ENCODE measurements around the gene GADD45G. TPM values are rescaled to one million over a fixed set of nuclear protein-coding genes. Genes with fewer than 3 reads are reported as not detected.
A peak's percentile ranks its signal among the peaks of the same experiment; 100 is the strongest.

Gene GADD45G
- total and polyA plus RNA-seq, 2 of the 8 experiments (the other 6 are each of a cell fraction or from before 2014, with no cell fraction given): 7.0 to 11.4 TPM

DNA sequence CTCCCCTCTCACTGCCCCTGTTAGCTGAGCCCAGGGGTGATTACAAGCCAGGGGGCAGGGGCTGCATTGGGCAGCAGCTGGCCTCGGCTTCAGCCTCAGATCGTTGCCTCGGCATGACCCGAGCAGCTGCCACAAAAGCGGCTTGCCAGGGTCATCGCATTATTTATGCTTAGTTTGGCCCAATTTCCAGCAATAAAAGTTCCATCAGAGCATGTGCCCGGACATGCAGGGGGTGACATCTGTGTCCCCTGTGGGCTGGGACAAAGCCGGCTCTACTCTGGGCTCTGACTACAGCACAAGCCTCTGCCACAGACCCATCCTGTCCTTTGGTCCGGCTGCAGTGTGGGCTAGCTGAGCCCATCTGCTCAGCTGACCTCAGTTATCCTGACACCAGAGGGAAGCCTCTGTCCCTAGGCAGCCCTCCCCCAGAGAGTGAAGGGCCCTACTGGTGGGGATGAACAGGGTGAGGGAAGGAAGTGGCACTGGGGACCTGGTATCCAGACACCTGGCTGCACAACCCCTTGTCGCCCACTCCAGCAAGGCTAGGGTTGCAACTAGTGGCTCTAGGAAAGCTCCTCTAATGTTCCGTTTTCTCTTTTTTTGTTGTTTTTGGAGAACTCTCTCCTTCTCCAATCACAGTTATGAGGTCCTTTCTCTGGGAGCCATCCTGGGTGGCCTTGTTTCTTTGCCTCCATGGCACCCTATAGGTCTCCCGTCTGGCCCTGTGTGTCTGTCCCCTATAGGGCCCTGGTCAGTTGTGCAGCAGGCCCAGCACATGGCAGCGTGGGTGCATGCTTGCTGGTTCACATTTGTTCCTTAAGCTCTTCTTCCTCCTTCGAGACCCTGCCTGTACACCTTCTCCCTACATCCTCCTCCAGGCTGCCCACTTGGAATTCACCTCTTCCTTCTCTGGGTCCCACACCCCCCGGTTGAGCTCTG lies 13.3 kb upstream of the GADD45G start:
- Histone ChIP-seq H2BK120ac (replicated peaks; ENCODE audit: low read depth, low read length) (no peak overlapping the region), H3K18ac (ENCODE audit: extremely low read depth, low read length) (peak overlapping the region; percentile 6), H2BK5ac (ENCODE audit: low read depth, low read length) (no peak overlapping the region), H3K4me2 (ENCODE audit: insufficient read depth in 1 of 2, low read depth in 2 of 2, low read length in 2 of 2) (no peak overlapping the region), H3K14ac (ENCODE audit: insufficient read length) (no peak overlapping the region), H2BK15ac (ENCODE audit: low read length) (no peak overlapping the region), H3K27ac (ENCODE audit: low read depth, low read length) (no peak overlapping the region), H4K91ac (replicated peaks; ENCODE audit: insufficient read length, low read length) (no peak overlapping the region), H3K27me3 (replicated peaks in 1 of 4; ENCODE audit: control insufficient read depth in 3 of 4, extremely low read depth in 1 of 4, insufficient read depth in 3 of 4, low read length in 3 of 4) (no peaks in the 10 kb centered on the region), H3K9me3 (ENCODE audit: insufficient read depth in 2 of 2, low read depth in 1 of 2, low read length in 1 of 2) (no peaks in the 10 kb centered on the region), H4K5ac (ENCODE audit: insufficient read length, low read depth, low read length) (no peak overlapping the region), H2BK20ac (ENCODE audit: low read length) (no peak overlapping the region), H2AFZ (ENCODE audit: low read length) (no peak overlapping the region), H3K4ac (replicated peaks; ENCODE audit: insufficient read length, low read depth, low read length) (no peak overlapping the region), H3K56ac (replicated peaks; ENCODE audit: insufficient read length, low read depth, low read length) (no peak overlapping the region), H3K4me3 (ENCODE audit: extremely low read depth in 1 of 4, insufficient read depth in 2 of 4, low read depth in 3 of 4, low read length in 4 of 4) (no peak overlapping the region), H4K20me1 (replicated peaks in 1 of 2; ENCODE audit: control insufficient read depth in 1 of 2, insufficient read depth in 2 of 2, low read length in 2 of 2) (no peaks in the 10 kb centered on the region), H4K8ac (ENCODE audit: extremely low read depth, insufficient read depth, low read length) (no peak overlapping the region), H3K36me3 (ENCODE audit: control insufficient read depth in 2 of 4, insufficient read depth in 4 of 4, low read length in 3 of 4) (no peaks in the 10 kb centered on the region), H2BK12ac (ENCODE audit: low read depth, low read length) (0 out of 2 replicates have a peak overlapping the region, but pooled peaks have one; percentile 1), H3K23me2 (ENCODE audit: low read depth, low read length) (no peaks in the 10 kb centered on the region), H2AK5ac (ENCODE audit: low read depth, low read length) (no peak overlapping the region), H3K79me1 (ENCODE audit: low read depth, low read length) (no peaks in the 10 kb centered on the region), H3K23ac (ENCODE audit: insufficient read length) (no peak overlapping the region), H3K4me1 (replicated peaks in 1 of 4; ENCODE audit: control insufficient read depth in 3 of 4, insufficient read depth in 4 of 4, low read length in 3 of 4) (peaks cover 4 to 8% (median 6%) of the 10 kb centered on the region in 4 experiments), H3K79me2 (ENCODE audit: control insufficient read depth in 1 of 2, insufficient read depth in 2 of 2, low read length in 2 of 2) (no peaks in the 10 kb centered on the region), H3K9ac (replicated peaks in 1 of 4; ENCODE audit: extremely low read depth in 1 of 4, low read depth in 3 of 4, low read length in 3 of 4) (no peak overlapping the region; a peak in 1 of 7 replicates)
- POLR2A ChIA-PET (ENCODE audit: partially characterized antibody): interaction anchor here (4.2 kb wide), 1 partner anchor 11 kb away, joined by 35 read pairs; the partner anchor contains the start of gene GADD45G
- no peak for FAIRE-seq
- DNase-seq (ENCODE audit: low read depth in 1 of 2, low spot score in 2 of 2): no peak
- TF ChIP-seq, protein P1, sequence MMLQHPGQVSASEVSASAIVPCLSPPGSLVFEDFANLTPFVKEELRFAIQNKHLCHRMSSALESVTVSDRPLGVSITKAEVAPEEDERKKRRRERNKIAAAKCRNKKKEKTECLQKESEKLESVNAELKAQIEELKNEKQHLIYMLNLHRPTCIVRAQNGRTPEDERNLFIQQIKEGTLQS (IDR thresholded peaks at IDR 0.05; ENCODE audit: insufficient read depth, low read depth, low read length): no peak
- TF ChIP-seq, protein P2, sequence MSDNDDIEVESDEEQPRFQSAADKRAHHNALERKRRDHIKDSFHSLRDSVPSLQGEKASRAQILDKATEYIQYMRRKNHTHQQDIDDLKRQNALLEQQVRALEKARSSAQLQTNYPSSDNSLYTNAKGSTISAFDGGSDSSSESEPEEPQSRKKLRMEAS (IDR thresholded peaks at IDR 0.05): no peak
- no peak for TF ChIP-seq CEBPB (IDR thresholded peaks at IDR 0.05; ENCODE audit: low read depth, low read length)
- no peak for TF ChIP-seq CBX5 (IDR thresholded peaks at IDR 0.05; ENCODE audit: low read depth, low read length)
- TF ChIP-seq BRCA1 (IDR thresholded peaks at IDR 0.05; ENCODE audit: low read depth, low read length): no peak
- no peak for TF ChIP-seq MAFK (IDR thresholded peaks at IDR 0.05; ENCODE audit: low read depth, low read length)
- TF ChIP-seq SP1 (IDR thresholded peaks at IDR 0.05; ENCODE audit: low read depth, low read length): no peak
- no peak for TF ChIP-seq ZNF274 (IDR thresholded peaks at IDR 0.05; ENCODE audit: borderline replicate concordance, extremely low read depth, low read length)
- no peak for TF ChIP-seq POLR2A (IDR thresholded peaks at IDR 0.05; ENCODE audit: control extremely low read depth in 1 of 2, low read depth in 2 of 2, low read length in 2 of 2)
- TF ChIP-seq KDM4A (IDR thresholded peaks at IDR 0.05; ENCODE audit: low read depth, low read length, severe bottlenecking): no peak
- no peak for TF ChIP-seq HDAC6 (IDR thresholded peaks at IDR 0.05; ENCODE audit: low read depth, low read length)
- no peak for TF ChIP-seq CTBP2 (IDR thresholded peaks at IDR 0.05; ENCODE audit: borderline replicate concordance, insufficient read depth, insufficient read length, low read length)
- WGBS, 2 experiments (ENCODE audit: extremely low coverage in 1 of 2, insufficient coverage in 1 of 2, insufficient read length in 1 of 2, insufficient replicate concordance in 2 of 2, low coverage in 1 of 2, low lambda C conversion rate in 2 of 2, missing lambda C conversion rate in 1 of 2): 91% methylated on average over 15 of the region's 15 CpGs; no CpG with 5 or more reads in 1 of the 2 experiments
- CTCF ChIA-PET (ENCODE audit: partially characterized antibody): interaction anchor here (0.9 to 8.1 kb wide), 23 partner anchors 9 to 549 kb away, joined by 3 to 162 read pairs (median 8); no protein-coding TSS in a partner anchor
